K562 (cell line): ENCODE measurements around the gene ZNHIT2. TPM values are rescaled to one million over a fixed set of nuclear protein-coding genes. Genes with fewer than 3 reads are reported as not detected.

Experiments used
- FOXO4 ChIP-seq: fragments of 450-650 bp; formaldehyde crosslinking; IDR thresholded peaks from 2 replicates; pipeline ENCODE4 v1.4.0; 2020; ENCODE audit warnings: mild to moderate bottlenecking, moderate library complexity
- HMGN3 ChIP-seq: IDR thresholded peaks from 2 replicates; pipeline ENCODE4 v1.6.1; 2011; ENCODE audit warnings: borderline replicate concordance, low read depth, mild to moderate bottlenecking, mixed read lengths, low read length; ENCODE audit not compliant: insufficient read length; ENCODE audit errors: extremely low read depth
- HNRNPL ChIP-seq: fragments of 200-400 bp; formaldehyde crosslinking; IDR thresholded peaks from 2 replicates; pipeline ENCODE4 v1.6.1; 2017; ENCODE audit warnings: low read depth, mild to moderate bottlenecking, low read length
- JUND ChIP-seq, 2 experiments: IDR thresholded peaks; 2 replicates in 1 of 2; 3 replicates in 1 of 2; pipeline ENCODE4 v1.6.1; 2011; ENCODE audit warnings: borderline replicate concordance in 2 of 2, low read depth in 2 of 2, low read length in 2 of 2, improper control_type of control experiment in 1 of 2, missing biosample characterization in 1 of 2, missing genetic modification characterization in 1 of 2, missing genetic modification reagents in 1 of 2
- NR2F6 ChIP-seq: fragments of 450-650 bp; formaldehyde crosslinking; IDR thresholded peaks from 2 replicates; pipeline ENCODE4 v1.4.0; 2020; ENCODE audit warnings: mild to moderate bottlenecking
- RBM22 ChIP-seq: fragments of 200-400 bp; formaldehyde crosslinking; IDR thresholded peaks from 2 replicates; pipeline ENCODE4 v1.6.1; 2018; ENCODE audit warnings: low read length, low read depth; ENCODE audit not compliant: poor library complexity, severe bottlenecking
- RERE ChIP-seq: sonication (generic); formaldehyde crosslinking; IDR thresholded peaks from 2 replicates; pipeline ENCODE4 v1.8.0; 2023; ENCODE audit warnings: missing genetic modification reagents, mild to moderate bottlenecking, borderline replicate concordance
- SMARCE1 ChIP-seq: fragments of 450-650 bp; IDR thresholded peaks from 2 replicates; pipeline ENCODE4 v1.7.1; 2016; ENCODE audit warnings: mild to moderate bottlenecking
- TFAP4 ChIP-seq: sonication (generic); formaldehyde crosslinking; IDR thresholded peaks from 2 replicates; pipeline ENCODE4 v1.8.0; 2022; ENCODE audit warnings: missing genetic modification reagents, mild to moderate bottlenecking, moderate library complexity, borderline replicate concordance
- ZBTB33 ChIP-seq: sonication (generic); formaldehyde crosslinking; IDR thresholded peaks from 2 replicates; pipeline ENCODE4 v1.8.1; 2023; ENCODE audit warnings: mild to moderate bottlenecking, missing genetic modification reagents
- ZC3H8 ChIP-seq: fragments of 450-650 bp; IDR thresholded peaks from 2 replicates; pipeline ENCODE4 v1.6.1; 2017
- ZNF124 ChIP-seq: sonication (generic); formaldehyde crosslinking; IDR thresholded peaks from 2 replicates; pipeline ENCODE4 v1.8.1; 2022; ENCODE audit warnings: missing genetic modification reagents
- ZNF354B ChIP-seq: fragments of 250-450 bp; sonication (Bioruptor Pico); IDR thresholded peaks from 2 replicates; pipeline ENCODE4 v1.4.0; 2020
- ZNF766 ChIP-seq: fragments of 200-800 bp; sonication (Bioruptor generic); conservative IDR thresholded peaks from 2 replicates; pipeline ENCODE4 v1.6.1; 2016; ENCODE audit warnings: missing genetic modification characterization, missing compliant biosample characterization
- polyA plus RNA-seq, 8 experiments: library from polyadenylated mRNA; depleted of rRNA in 4 of 8; stranded (reverse) in 5 of 8; unstranded in 3 of 8; fragments of >200 nt; fragmentation: Nextera tagmentation in 2 of 8; fragmentation: Illumina TruSeq in 1 of 8; extraction: Ambion mirVana in 2 of 8; extraction: Trizol in 1 of 8; gene quantifications; 2 replicates each; pipeline versions ENCODE4 v1.2.1 to v1.2.3, GENCODE V29; 2011 to 2014; ENCODE audit warnings: inconsistent platforms in 1 of 8, missing spikeins in 1 of 8
- total RNA-seq, 7 experiments: library from RNA; depleted of rRNA in 6 of 7; stranded (reverse); fragments of >200 nt in 6 of 7; fragmentation: Illumina TruSeq in 2 of 7; extraction: Trizol in 2 of 7; gene quantifications; 2 replicates each; pipeline versions ENCODE4 v1.2.1 to v1.2.3, GENCODE V29; 2011 to 2021; ENCODE audit warnings: low replicate concordance in 1 of 7

The ZNHIT2 gene
- total and polyA plus RNA-seq, 9 of the 15 experiments (the other 6 are each of a cell fraction or from before 2014, with no cell fraction given): 0.08 to 39.0 (median 2.5) TPM

- peak; percentile 84 for TF ChIP-seq TFAP4 (CRISPR knock-in tag)
- no peak for TF ChIP-seq ZC3H8
- TF ChIP-seq FOXO4: no peak
- TF ChIP-seq HNRNPL: 0 out of 2 replicates have a peak, but pooled peaks have one; percentile 22
- TF ChIP-seq JUND (IDR thresholded peaks at IDR 0.05; ENCODE audit: borderline replicate concordance, low read depth, low read length): peak; percentile 63
- peak; percentile 53; the same call in 1 of the 3 replicates for TF ChIP-seq JUND (tag; IDR thresholded peaks at IDR 0.05; ENCODE audit: borderline replicate concordance, low read depth, low read length)
- TF ChIP-seq SMARCE1: peak; percentile 39; the same call in 1 of the 2 replicates
- no peak for TF ChIP-seq ZNF124 (CRISPR knock-in tag)
- no peak for TF ChIP-seq RBM22
- no peak for TF ChIP-seq ZNF766 (CRISPR knock-in tag)
- peak; percentile 37 for TF ChIP-seq HMGN3
- TF ChIP-seq ZBTB33: 0 out of 2 replicates have a peak, but pooled peaks have one; percentile 4
- no peak for TF ChIP-seq ZNF354B (CRISPR knock-in tag)
- no peak for TF ChIP-seq NR2F6 (CRISPR knock-in tag)
- TF ChIP-seq RERE (CRISPR knock-in tag): no peak; the same call in 1 of the 2 replicates
Observed at GRCh38 chr11:65121865-65122696, 4.6 kb upstream of the ZNHIT2 start, which contains the start of the genes FAU and MRPL49 (continued).
